Activated CD4-positive, alpha-beta T cell treated with anti-CD3 and anti-CD28 coated beads, Interleukin-10, Interleukin-2, amounts not matched to agents 100 ng/mL and 50 ng/mL, durations not matched to agents 16 hours and 8 hours (primary cell): ENCODE results near the gene AMOTL2.
A peak's percentile ranks its signal among the peaks of the same experiment; 100 is the strongest.

Experiments
- DNase-seq: peaks from one replicate; pipeline ENCODE4 v3.0.0-alpha.2; 2020

The AMOTL2 gene

GRCh38 chr3:134312873-134313846 is 61.1 kb downstream of the AMOTL2 start:
- no peak for DNase-seq

- no peak for DNase-seq
Measured at GRCh38 chr3:134312072-134312872, 62.0 kb downstream of the AMOTL2 start.

- no peak for DNase-seq
Measured at GRCh38 chr3:134311693-134312071, 62.6 kb downstream of the AMOTL2 start.

- no peak for DNase-seq
Measured at GRCh38 chr3:134311265-134311664, 63.0 kb downstream of the AMOTL2 start.

GRCh38 chr3:134309987-134310700 is 64.1 kb downstream of the AMOTL2 start:
- no peak for DNase-seq

- DNase-seq: peak; percentile 66
Measured at GRCh38 chr3:134308350-134308891, 65.8 kb downstream of the AMOTL2 start.

GRCh38 chr3:134307425-134307824 is 66.8 kb downstream of the AMOTL2 start:
- DNase-seq: no peak

GRCh38 chr3:134306320-134306719 is 67.9 kb downstream of the AMOTL2 start:
- DNase-seq: no peak
